GM21786 (cell line): ENCODE measurements around the gene ULK4.

Source experiments
- ATAC-seq: cut with Tn5 transposase; IDR thresholded peaks from one replicate; pipeline ENCODE4 v1.9.1; 2021; ENCODE audit not compliant: unreplicated experiment

ULK4 gene

GRCh38 chr3:41241161-41241560 is 720.7 kb downstream of the ULK4 start:
- no peak for ATAC-seq

- no peak for ATAC-seq
These were observed 722.3 kb downstream of the ULK4 start for GRCh38 chr3:41239587-41239986.

- ATAC-seq: no peak
These were observed 724.0 kb downstream of the ULK4 start for GRCh38 chr3:41237907-41238306.

- no peak for ATAC-seq
These were observed 725.7 kb downstream of the ULK4 start for GRCh38 chr3:41236228-41236627.

- no peak for ATAC-seq
These were observed 726.8 kb downstream of the ULK4 start for GRCh38 chr3:41234823-41235721.

- no peak for ATAC-seq
These were observed 737.6 kb downstream of the ULK4 start for GRCh38 chr3:41224120-41224806.

- no peak for ATAC-seq
These were observed 738.2 kb downstream of the ULK4 start for GRCh38 chr3:41223691-41224090.

- ATAC-seq: no peak
These were observed 738.8 kb downstream of the ULK4 start for GRCh38 chr3:41223078-41223477.

- no peak for ATAC-seq
These were observed 739.4 kb downstream of the ULK4 start for GRCh38 chr3:41222501-41222900.

- no peak for ATAC-seq
These were observed 739.9 kb downstream of the ULK4 start for GRCh38 chr3:41222012-41222411.

GRCh38 chr3:41220906-41221677 is 740.8 kb downstream of the ULK4 start:
- no peak for ATAC-seq

- ATAC-seq: no peak
These were observed 742.5 kb downstream of the ULK4 start for GRCh38 chr3:41219424-41219823.

GRCh38 chr3:41216993-41217392 is 744.9 kb downstream of the ULK4 start:
- no peak for ATAC-seq

GRCh38 chr3:41216422-41216821 is 745.5 kb downstream of the ULK4 start:
- no peak for ATAC-seq

GRCh38 chr3:41213588-41213987 is 748.3 kb downstream of the ULK4 start:
- ATAC-seq: no peak

- no peak for ATAC-seq
These were observed 749.8 kb downstream of the ULK4 start for GRCh38 chr3:41212088-41212487.

GRCh38 chr3:41210966-41211365 is 750.9 kb downstream of the ULK4 start:
- ATAC-seq: no peak

GRCh38 chr3:41209646-41210045 is 752.3 kb downstream of the ULK4 start:
- ATAC-seq: no peak

GRCh38 chr3:41208507-41209220 is 753.2 kb downstream of the ULK4 start:
- no peak for ATAC-seq

- no peak for ATAC-seq
These were observed 754.5 kb downstream of the ULK4 start for GRCh38 chr3:41207355-41207754.

- no peak for ATAC-seq
These were observed 756.3 kb downstream of the ULK4 start for GRCh38 chr3:41205591-41205990.
